GM12872 (cell line): ENCODE data around the gene DQX1.

ENCODE experiments used
- TF ChIP-seq, protein P1 (sequence below): IDR thresholded peaks from 3 replicates; pipeline ENCODE4 v1.5.1; 2011; ENCODE audit warnings: low read depth, mild to moderate bottlenecking, low read length, moderate library complexity; ENCODE audit not compliant: insufficient read depth

The DQX1 gene

DNA sequence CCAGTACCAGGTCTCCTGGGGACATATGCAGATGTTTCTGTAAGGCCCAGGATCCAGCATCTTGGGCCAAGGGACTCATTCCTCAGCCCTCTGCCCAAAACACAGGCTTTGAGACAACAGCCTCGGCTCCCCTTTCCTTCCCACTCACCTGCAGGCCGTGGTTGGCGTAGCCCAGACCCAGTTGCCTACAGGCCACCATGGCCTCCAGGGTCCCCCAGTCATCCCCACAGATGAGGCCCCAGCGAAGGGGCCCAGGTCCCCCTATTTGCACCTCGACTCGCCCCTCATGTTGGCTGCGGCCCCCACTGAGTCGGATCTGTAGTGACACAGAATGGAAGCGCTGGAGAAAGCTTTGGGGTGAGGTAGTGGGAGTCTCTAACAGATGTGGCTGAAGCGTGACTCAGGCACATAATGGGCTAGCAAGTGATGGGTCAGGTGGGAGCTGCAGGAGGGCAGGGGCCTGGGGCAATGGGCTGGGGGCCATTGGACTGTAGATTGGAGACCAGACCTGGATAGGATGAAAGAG is 9.5 kb upstream of the DQX1 start:
- TF ChIP-seq, protein P1, sequence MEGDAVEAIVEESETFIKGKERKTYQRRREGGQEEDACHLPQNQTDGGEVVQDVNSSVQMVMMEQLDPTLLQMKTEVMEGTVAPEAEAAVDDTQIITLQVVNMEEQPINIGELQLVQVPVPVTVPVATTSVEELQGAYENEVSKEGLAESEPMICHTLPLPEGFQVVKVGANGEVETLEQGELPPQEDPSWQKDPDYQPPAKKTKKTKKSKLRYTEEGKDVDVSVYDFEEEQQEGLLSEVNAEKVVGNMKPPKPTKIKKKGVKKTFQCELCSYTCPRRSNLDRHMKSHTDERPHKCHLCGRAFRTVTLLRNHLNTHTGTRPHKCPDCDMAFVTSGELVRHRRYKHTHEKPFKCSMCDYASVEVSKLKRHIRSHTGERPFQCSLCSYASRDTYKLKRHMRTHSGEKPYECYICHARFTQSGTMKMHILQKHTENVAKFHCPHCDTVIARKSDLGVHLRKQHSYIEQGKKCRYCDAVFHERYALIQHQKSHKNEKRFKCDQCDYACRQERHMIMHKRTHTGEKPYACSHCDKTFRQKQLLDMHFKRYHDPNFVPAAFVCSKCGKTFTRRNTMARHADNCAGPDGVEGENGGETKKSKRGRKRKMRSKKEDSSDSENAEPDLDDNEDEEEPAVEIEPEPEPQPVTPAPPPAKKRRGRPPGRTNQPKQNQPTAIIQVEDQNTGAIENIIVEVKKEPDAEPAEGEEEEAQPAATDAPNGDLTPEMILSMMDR: no peak

GRCh38 chr2:74534411-74534810 is 8.4 kb upstream of the DQX1 start:
- TF ChIP-seq, protein P1: no peak

DNA sequence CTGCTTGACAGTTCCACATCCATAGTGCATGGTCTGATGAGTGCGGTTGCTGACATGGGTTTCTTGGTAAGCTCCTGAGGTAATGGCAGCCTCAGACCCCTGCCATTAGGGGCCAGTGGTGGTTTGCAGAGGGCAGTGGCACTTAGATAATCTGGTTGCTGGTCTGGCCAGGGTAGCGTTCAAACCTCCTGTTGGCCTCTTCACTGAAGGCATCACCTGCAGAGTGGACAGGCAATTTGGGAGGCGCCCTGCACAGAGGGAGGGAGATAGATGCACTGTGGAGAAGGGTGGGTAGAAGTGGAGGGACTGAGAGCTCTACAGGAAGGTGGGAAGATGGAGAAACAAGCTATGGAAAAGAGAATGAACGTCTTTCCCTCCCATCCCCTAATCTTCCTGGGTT is 7.4 kb upstream of the DQX1 start:
- TF ChIP-seq, protein P1: no peak

- TF ChIP-seq, protein P1: peak; percentile 24; the same call in 1 of the 3 replicates
Observed at GRCh38 chr2:74532222-74532621, 6.2 kb upstream of the DQX1 start.

- TF ChIP-seq, protein P1: no peak
Observed at GRCh38 chr2:74531666-74532065, 5.6 kb upstream of the DQX1 start.

GRCh38 chr2:74530239-74531187 is 4.5 kb upstream of the DQX1 start:
- TF ChIP-seq, protein P1: no peak

DNA sequence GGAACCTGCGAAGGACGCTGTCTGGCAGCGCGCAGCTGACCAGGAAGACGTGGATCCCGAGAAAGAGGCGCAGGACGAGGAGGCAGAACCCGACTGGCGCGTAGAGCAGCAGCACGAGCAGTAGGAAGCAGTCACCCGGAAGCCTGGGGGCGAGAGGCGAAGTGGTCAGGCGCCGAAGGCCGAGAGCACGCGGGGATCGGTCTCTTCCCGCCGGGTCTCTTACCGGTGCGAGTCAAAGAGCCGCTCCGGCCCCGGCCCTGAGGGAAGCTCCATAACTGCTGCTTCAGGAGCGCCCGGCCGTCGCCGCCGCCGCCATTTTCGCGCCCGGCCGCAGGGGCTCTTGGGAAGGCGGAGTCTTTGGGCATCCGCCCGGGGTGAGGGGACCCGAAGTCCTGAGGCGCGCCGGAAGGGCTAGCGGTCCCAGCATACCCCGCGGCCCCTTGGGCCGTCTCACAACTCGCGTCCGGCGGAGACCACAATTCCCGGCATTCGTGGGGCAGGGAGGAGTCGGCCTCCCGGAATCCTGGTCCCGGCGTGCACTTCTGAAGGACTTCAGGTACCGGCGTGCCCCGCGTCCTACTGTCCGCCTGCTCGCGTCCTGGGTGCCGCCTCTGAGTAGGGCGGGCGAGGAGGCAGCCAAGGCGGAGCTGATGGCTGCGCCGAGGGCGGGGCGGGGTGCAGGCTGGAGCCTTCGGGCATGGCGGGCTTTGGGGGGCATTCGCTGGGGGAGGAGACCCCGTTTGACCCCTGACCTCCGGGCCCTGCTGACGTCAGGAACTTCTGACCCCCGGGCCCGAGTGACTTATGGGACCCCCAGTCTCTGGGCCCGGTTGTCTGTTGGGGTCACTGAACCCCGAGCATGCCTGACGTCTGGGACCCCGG is 3.6 kb upstream of the DQX1 start, which contains the start of the genes AUP1 and HTRA2:
TSS of gene AUP1 (minus strand) at position 350 of the 882 bp plus-strand sequence. CDS start at position 273, 77 bp downstream.
TSS of gene HTRA2 (plus strand) at position 577 of the 882 bp plus-strand sequence. CDS start at position 651, 74 bp downstream.
- TF ChIP-seq, protein P1: no peak
